GM19455 (cell line): ENCODE results near the gene FGGY.

ENCODE experiments used
- ATAC-seq: cut with Tn5 transposase; IDR thresholded peaks from one replicate; pipeline ENCODE4 v1.9.1; 2021; ENCODE audit not compliant: unreplicated experiment

Gene FGGY

GRCh38 chr1:59314776-59315528 lies 18.1 kb downstream of the FGGY start:
- ATAC-seq, result no peak

- ATAC-seq, result no peak
These were observed 18.9 kb downstream of the FGGY start for GRCh38 chr1:59315529-59316463.

- ATAC-seq, result peak; percentile 65
These were observed 19.7 kb downstream of the FGGY start for GRCh38 chr1:59316497-59317128.

- ATAC-seq, result no peak
These were observed 20.4 kb downstream of the FGGY start for GRCh38 chr1:59317343-59317742.

GRCh38 chr1:59317780-59318179 lies 20.9 kb downstream of the FGGY start:
- ATAC-seq, result no peak

- no peak for ATAC-seq
These were observed 21.5 kb downstream of the FGGY start for GRCh38 chr1:59318271-59318860.

GRCh38 chr1:59322394-59322793 lies 25.5 kb downstream of the FGGY start:
- ATAC-seq, result no peak

GRCh38 chr1:59322814-59323213 lies 25.9 kb downstream of the FGGY start:
- ATAC-seq, result no peak

GRCh38 chr1:59323879-59324278 lies 27.0 kb downstream of the FGGY start:
- no peak for ATAC-seq

- ATAC-seq, result no peak
These were observed 31.5 kb downstream of the FGGY start for GRCh38 chr1:59328353-59328752.

- ATAC-seq, result no peak
These were observed 32.6 kb downstream of the FGGY start for GRCh38 chr1:59329412-59330053.

- no peak for ATAC-seq
These were observed 35.1 kb downstream of the FGGY start for GRCh38 chr1:59331686-59332620.

GRCh38 chr1:59332983-59333382 lies 36.1 kb downstream of the FGGY start:
- no peak for ATAC-seq

- no peak for ATAC-seq
These were observed 36.9 kb downstream of the FGGY start for GRCh38 chr1:59333626-59334277.

GRCh38 chr1:59340411-59341307 lies 43.8 kb downstream of the FGGY start:
- ATAC-seq, result no peak

- ATAC-seq, result no peak
These were observed 46.1 kb downstream of the FGGY start for GRCh38 chr1:59342801-59343575.

GRCh38 chr1:59343576-59343840 lies 46.6 kb downstream of the FGGY start:
- no peak for ATAC-seq

GRCh38 chr1:59345221-59345620 lies 48.3 kb downstream of the FGGY start:
- no peak for ATAC-seq
